NOMO-1 (cell line): ENCODE measurements around the gene POGZ.
"Not testable (repeated sequence)": the region's sequence is repeated elsewhere in the genome, so short reads cannot be mapped to it uniquely, and the experiment has no call there.

Source experiments
- DNase-seq, 2 experiments: peaks; one replicate each; lab custom pipeline; 2025; ENCODE audit not compliant: unreplicated experiment in 2 of 2; lab: John Stamatoyannopoulos, UW

The POGZ gene

DNA sequence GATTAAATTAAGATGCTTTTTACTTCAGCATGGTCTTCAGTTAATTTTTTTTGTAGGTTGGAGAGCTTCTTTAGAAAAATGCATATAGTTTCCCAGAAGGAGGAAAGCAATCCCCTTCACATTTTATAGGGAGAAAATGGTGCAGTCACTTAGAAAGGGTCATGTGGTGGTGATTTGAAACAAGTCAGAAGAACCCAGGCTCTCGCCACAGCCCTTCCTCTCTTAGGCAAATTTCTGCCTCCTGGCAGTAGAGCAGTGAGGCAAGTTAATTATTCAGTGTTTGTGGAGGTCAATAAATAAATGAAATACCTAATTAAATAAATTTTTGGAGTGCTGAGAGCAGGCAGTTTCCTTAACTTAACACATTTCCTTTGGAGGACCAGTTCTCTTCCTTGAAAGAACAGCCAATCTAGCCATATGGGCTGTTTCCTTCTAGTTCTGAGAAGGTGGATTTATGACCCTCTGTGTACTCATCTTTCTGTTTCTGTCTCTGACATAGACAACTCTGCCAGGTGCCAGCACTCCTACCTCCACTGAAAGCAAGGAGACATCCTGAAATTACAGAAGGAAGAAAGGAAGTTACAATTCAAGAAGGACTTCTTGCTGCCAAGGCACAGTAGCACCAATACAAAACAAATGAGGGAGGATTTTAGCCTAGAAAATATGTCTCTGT, 19.0 kb upstream of the POGZ start:
- no peak for DNase-seq

DNA sequence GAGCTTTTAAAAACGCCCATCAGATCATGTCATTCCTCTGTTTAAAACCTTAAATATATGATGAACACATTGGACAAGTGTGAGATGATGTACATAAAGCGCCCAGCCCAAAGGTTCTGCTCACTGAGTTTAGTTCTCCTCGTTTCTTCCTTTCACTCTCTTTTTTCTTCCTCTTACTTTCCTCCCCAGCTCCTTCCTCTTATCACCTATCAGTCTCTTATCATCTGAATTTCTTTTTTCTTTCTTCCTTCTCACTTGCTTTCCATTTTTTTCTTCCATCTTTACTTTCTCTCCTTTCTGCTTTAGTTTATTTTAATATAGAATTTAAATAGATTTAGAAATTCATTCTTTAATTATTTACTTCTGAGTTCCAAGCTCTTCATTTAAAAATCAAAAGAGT, 17.8 kb upstream of the POGZ start:
- no peak for DNase-seq

DNA sequence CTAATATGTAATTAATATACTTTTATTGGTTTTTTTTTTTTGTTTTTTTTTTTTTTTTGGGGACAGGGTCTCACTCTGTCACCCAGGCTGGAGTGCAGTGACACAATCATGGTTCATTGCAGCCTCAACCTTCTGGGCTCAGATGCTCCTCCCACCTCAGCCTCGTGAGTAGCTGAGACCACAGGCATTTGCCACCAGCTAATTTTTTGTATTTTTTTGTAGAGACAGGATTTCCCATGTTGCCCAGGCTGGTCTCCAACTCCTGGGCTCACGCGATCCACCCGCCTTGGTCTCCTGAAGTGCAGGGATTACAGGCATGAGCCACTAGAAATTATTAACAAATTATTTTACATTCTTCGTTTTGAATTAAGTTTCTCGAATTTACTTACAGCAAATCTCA, 16.8 kb upstream of the POGZ start:
- no peak for DNase-seq

DNA sequence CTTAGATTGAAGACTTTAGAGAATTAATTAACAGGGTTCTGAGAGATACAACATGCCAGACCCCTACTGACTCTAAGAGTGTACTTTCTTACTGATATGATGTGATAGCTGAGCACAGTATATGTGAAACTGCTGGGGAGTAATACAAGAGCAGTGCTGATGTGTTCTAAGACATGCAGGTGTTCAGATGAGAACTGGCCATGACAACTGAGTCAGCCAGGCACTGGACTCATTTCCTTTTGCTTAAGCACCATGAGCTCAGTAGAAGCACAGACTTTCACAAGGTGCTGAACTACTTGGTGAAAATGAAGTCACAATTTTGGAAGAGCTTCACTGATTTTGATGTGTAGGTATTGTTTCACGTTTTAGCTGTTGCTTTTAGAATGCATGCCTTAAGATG, 15.9 kb upstream of the POGZ start:
- DNase-seq: no peak

- DNase-seq: no peak
Measured at GRCh38 chr1:151474745-151475144, 15.5 kb upstream of the POGZ start.

- no peak for DNase-seq
Measured at GRCh38 chr1:151472856-151473731, 13.8 kb upstream of the POGZ start.

DNA sequence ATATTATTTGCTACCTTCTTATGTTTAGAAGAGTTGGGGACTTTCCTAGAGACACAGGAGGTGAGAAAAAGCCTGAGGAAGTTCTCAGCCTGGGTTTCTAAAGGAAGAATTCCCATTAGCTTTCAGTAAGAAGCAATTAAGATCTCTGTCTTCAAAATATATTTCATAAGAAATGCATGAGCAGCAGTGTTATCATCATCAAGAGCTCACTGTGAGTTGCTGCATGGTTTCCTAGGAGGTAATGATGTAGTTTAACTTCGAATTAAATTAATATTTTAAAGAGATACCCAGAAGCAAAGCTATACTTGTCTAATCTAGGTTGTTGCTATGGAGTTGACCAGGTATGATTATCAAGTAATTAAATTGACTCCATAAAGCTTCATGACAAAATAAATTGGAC, 5.7 kb upstream of the POGZ start:
- DNase-seq: no peak

- no peak for DNase-seq
Measured at GRCh38 chr1:151461694-151462093, 2.4 kb upstream of the POGZ start.

GRCh38 chr1:151458802-151459330, 428 bp downstream of the POGZ start:
- DNase-seq: peak; percentile 22 to 32

DNA sequence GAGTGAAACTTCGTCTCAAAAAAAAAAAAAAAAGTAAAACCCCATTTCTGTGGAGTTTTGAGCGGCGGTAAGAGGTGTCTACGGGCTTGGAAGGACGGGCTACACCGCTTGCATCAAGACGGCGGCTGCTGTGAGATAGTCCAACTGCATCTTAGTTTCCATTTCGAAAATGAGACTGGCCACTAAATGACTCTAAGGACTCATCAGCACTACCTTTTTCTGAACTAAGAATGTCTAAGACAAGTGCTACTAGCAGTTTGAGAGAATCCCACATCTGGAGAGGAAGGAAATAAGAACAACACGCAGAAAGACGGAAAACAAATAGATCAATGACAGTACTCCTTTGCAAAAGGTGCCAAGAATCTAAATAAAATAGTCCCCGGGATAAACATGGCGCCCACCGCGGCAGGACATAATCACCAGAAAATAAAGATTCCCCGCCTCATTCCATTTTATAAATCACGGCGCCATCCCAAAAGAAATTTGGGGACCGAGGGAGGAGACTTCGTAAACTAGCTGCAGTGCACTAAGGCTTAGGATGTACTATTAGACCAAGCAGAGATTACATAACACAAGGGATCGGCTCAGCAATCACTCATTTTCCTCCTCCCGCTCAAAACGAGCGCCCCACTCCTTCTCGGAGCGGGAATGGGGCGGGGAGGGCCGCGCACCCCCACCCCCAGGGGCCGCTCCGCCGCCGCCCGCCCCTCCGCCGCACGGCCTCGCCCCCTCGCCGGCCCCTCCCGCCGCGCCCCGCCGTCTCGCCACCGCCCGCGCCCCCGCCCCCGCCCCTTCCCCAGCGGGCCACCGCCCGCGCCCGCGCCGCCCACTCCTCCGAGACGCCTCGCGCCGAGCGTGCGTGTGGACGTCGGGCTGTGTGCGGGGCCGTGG, 1.1 kb downstream of the POGZ start:
- DNase-seq: peak; percentile 44 to 62

GRCh38 chr1:151455966-151456365, 3.3 kb downstream of the POGZ start:
- DNase-seq: no peak

DNA sequence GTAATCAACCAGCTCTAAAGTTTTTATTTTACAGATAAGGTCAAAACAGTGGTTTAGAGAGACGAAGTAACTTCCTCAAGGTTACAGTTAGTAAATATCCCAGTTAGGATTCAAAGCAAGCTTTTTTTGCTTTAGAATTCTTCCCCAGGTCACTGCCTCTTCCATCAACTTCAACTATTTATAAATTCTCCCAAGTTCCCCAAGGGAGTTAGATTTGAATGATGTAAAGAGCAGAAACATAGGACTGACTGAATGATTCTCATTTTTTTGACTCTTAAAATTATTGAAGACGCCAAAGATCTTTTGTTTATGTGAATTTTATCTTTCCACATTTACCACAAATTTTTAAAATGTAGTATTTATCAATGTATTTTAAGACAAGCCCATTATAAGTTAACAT, 4.1 kb downstream of the POGZ start:
- DNase-seq: no peak

- no peak for DNase-seq
Measured at GRCh38 chr1:151447696-151448095, 11.6 kb downstream of the POGZ start.

- no peak for DNase-seq
Measured at GRCh38 chr1:151444783-151445177, 14.5 kb downstream of the POGZ start.

GRCh38 chr1:151443846-151444782, 15.2 kb downstream of the POGZ start:
- peak; percentile 43 to 68 for DNase-seq

GRCh38 chr1:151437396-151437795, 21.9 kb downstream of the POGZ start:
- DNase-seq: not testable (repeated sequence)

- DNase-seq: no peak
Measured at GRCh38 chr1:151436985-151437384, 22.3 kb downstream of the POGZ start.

DNA sequence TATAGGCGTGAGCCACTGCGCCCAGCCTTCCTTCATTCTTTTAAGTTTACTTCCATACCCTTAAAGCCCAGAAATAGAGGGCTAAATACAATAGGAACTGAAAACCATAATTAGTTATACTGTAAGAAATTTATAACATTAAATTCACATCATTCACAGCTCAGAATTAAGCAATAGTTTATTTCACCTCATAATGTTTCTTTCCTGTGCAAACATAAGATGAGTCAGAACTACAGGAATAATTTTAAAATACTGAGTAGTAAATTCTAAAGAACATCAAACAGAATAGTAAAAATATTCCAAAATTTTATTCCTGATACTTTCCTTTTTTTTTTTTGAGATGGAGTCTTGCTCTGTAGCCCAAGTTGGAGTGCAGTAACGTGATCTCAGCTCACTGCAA, 24.1 kb downstream of the POGZ start:
- no peak for DNase-seq

DNA sequence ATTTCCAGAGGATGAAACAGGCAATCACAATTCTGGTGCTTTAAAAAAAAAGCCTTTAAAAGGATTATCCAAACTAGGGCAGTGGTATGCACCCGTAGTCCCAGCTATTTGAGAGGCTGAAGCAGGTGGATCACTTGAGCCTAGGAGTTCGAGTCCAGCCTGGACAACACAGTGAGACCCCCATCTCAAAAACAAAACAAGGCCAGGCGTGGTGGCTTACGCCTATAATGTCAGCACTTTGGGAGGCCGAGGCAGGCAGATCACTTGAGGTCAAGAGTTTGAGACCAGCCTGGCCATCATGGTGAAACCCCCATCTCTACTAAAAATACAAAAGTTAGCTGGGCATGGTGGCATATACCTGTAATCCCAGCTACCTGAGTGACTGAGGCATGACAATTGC, 25.5 kb downstream of the POGZ start:
- not testable (repeated sequence) for DNase-seq

- DNase-seq: no peak
Measured at GRCh38 chr1:151428068-151428467, 31.2 kb downstream of the POGZ start.
